Measurements from ENCODE around the gene CDHR5.

CDHR5 gene

DNA sequence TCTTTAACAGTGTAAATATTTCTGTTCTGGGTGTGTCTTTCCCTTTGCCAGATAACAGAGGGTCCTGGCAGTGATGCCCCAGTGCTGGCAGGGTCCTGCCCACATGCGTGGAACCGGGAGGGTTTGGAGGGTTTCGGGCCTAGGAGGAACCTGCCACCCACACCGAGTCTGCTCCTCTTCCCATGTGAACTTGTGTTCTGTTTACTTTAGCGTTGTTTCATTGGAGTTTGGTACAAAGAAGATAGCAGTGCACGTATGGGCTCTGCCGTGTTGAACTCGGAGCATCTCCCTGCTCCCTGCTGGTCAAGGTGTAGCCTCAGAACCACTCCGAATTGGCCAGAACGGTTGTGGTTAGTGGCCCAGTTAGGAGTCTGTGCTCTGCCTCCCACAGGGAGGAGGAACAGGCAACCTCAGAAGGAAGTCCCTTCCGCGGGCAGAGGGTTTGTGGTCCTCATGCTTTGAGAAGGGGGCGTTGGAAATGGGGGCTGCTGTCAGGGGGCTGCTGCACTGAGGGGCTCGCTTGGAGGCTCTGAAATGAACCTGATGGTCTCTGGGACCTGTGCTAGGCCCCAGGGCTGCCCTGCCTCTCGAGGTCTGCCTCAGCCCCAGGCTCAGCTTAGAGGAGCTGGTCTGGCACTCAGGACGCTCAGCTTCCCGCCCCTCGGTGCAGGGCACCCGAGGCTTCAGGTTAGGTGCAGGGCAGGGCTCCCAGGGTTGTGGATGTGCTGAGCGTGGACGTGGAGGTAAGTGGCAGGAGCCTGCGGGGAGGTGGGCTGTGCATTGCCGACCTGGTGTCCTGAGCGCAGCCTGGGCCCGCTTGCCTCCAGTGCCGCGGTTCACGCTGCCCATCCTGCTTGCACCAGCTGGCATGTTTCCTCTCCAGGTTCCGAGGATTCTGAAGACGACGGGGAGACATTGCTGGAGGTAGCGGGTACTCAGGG is 38.1 kb downstream of the CDHR5 start:
- no peak overlapping the region for H3K27ac ChIP-seq
- TF ChIP-seq, protein P1, sequence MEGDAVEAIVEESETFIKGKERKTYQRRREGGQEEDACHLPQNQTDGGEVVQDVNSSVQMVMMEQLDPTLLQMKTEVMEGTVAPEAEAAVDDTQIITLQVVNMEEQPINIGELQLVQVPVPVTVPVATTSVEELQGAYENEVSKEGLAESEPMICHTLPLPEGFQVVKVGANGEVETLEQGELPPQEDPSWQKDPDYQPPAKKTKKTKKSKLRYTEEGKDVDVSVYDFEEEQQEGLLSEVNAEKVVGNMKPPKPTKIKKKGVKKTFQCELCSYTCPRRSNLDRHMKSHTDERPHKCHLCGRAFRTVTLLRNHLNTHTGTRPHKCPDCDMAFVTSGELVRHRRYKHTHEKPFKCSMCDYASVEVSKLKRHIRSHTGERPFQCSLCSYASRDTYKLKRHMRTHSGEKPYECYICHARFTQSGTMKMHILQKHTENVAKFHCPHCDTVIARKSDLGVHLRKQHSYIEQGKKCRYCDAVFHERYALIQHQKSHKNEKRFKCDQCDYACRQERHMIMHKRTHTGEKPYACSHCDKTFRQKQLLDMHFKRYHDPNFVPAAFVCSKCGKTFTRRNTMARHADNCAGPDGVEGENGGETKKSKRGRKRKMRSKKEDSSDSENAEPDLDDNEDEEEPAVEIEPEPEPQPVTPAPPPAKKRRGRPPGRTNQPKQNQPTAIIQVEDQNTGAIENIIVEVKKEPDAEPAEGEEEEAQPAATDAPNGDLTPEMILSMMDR (conservative IDR thresholded peaks at IDR 0.05), result no peak

DNA sequence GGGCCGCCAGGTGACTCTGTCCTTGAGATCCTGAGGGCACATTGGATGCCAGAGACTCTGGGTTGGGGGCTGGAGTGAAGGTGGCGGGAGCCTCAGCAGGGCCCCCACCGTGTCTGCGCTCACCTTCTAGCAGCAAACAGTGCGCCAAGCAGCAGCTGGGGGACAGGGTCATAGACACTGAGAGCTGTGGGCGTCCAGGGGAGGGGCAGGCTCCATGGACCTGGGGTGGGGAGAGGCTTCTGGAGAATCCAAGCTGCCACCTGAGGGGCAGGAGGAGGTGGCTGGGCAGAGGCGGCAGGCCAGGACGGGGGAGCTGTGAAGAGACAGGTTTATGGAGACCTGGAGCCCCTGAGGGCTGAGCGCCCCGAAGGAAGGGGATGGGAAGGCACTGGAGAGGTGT is 40.5 kb downstream of the CDHR5 start:
- TF ChIP-seq, protein P1 (conservative IDR thresholded peaks at IDR 0.05), result no peak

DNA sequence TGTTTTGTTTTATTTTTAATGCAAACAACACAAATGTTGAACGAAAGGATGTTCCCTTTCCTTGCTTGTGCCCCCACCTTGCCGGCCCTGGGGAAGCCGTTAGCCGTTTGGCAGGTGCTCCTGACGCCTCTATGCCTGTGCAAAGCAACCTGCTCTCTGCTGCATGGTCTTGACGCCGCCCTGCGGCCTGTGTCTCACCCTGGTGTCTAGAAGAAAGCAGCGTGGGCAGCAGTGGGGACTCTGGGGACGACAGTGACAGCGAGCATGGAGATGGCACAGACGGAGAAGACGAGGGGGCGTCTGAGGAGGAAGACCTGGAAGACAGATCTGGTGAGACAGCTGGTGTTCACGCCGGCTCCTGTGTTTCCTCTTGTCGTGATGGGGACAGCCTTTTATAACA is 43.0 kb downstream of the CDHR5 start:
- H3K27ac ChIP-seq, result no peak overlapping the region
- TF ChIP-seq, protein P1 (conservative IDR thresholded peaks at IDR 0.05), result no peak

More for the DNA sequence above, 40.5 kb downstream of the CDHR5 start:
- H3K27ac ChIP-seq, result no peak overlapping the region

DNA sequence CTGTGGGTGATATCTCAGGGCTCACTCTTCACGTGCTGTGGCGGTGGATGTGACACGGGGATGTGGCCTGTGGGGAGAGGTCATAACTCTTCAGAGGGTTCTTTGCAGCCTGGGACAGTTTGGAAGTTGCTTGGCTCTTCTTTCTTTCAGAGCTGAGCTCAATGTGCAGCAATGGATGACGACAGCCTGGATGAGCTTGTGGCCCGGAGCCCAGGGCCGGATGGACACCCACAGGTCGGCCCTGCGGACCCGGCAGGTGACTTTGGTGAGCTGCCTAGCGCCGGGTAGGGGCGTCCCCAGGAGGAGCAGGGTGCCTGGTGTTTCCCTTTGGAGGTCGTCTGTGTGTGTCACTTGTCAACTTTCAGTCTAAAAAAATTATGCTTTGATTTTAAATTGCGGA is 43.4 kb downstream of the CDHR5 start:
- TF ChIP-seq, protein P1 (conservative IDR thresholded peaks at IDR 0.05), result no peak
- no peak overlapping the region for H3K27ac ChIP-seq

DNA sequence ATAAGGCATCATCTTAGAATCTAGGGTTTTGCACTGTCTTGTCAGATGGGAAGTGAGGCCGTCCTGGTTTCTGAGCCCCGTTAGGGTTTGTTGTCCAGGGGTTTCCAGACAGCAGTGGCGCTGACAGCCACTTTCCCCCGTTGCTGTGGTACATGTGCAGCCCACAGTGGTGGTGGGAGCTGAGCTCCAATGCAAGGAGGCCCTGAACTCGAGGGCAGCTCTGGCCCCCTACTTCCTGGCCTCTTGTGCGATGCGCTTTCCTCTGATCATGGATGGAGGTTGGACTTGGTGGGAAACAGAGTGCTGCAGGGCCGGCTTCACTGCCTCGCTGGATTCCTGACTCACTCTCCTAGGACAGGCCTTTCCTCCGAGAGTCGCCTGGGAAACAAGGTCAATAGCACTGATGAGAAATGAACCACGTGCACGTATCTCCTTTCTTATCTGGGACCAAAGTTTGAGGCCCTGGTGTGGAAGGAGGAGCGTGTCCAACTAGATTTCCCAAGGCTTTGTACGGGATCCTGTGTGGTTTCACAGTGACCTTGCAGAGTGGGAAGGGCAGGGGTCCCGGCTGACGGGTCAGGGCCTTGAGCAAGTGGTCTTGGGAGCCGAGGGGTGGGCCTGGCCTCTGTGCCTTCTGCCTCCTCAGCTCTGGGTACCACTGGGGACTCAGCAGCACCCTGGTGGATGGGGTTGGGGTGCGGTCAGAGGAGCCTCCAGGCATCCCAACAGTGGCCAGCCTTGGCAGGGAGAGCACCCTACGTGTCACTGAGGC is 44.7 kb downstream of the CDHR5 start:
- TF ChIP-seq, protein P1 (conservative IDR thresholded peaks at IDR 0.05), result no peak
- H3K27ac ChIP-seq, result no peak overlapping the region

DNA sequence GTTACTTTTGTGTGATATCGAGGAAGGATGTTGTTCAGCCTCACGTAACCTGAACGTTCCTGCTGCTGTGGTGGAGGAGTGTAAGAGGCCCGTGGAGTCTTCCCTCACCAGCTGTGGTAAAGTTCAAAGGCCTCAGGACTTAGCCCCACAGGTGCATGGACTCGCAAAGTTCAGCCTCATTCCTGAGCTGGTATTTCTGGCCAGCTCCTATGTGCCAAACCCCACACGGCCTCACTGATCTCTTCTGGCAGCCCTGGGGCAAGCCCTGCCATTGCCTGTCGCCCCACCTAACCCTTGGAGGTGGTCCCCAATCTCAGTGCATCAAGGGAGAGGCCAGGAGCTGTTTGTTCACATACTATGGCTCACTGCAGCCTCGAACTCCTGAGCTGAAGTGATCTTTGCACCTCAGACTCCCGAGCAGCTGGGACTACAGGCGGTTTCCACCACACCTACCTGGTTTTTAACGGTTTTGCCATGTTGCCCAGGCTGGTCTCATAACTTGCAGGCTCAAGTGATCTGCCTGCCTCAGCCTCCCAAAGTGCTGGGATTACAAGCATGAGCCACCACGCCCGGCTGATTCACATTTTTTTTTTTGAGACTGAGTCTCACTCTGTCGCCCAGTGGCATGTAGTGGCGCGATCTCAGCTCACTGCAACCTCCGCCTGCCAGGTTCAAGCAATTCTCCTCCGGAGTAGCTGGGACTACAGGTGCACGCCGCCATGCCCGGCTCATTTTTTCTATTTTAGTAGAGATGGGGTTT is 46.3 kb downstream of the CDHR5 start:
- TF ChIP-seq, protein P1 (conservative IDR thresholded peaks at IDR 0.05), result no peak
- peak overlapping the region; percentile 95; the same call in 1 of the 2 replicates for H3K27ac ChIP-seq

DNA sequence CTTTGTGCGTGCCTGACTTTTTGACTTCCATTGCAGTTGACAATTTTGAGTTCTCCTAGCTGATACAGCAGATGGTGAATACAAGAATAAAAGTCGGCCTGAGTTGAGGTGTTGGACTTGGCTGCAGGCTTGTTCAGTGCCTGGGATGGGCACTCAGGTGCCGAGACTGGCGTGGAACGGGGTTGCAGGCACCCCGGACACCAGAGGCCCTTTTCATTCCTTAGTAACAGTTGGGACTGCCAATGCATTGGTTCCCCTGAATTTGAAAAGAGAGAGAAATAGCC is 47.2 kb downstream of the CDHR5 start:
- H3K27ac ChIP-seq, result peak overlapping the region; percentile 95
- TF ChIP-seq, protein P1 (conservative IDR thresholded peaks at IDR 0.05), result no peak
